HG03066 (cell line): ENCODE data around the gene GLIS1.

Experiments
- ATAC-seq: cut with Tn5 transposase; IDR thresholded peaks from one replicate; pipeline ENCODE4 v1.9.1; 2021; ENCODE audit warnings: low read depth; ENCODE audit not compliant: unreplicated experiment

GLIS1 gene

GRCh38 chr1:53553734-53554509, 185.0 kb downstream of the GLIS1 start:
- ATAC-seq: no peak

GRCh38 chr1:53552981-53553733, 185.8 kb downstream of the GLIS1 start:
- no peak for ATAC-seq

- no peak for ATAC-seq
These were observed 186.7 kb downstream of the GLIS1 start for GRCh38 chr1:53552146-53552861.

- no peak for ATAC-seq
These were observed 187.5 kb downstream of the GLIS1 start for GRCh38 chr1:53551428-53551995.

GRCh38 chr1:53550201-53550741, 188.7 kb downstream of the GLIS1 start:
- no peak for ATAC-seq

GRCh38 chr1:53549781-53550180, 189.2 kb downstream of the GLIS1 start:
- no peak for ATAC-seq

GRCh38 chr1:53549287-53549686, 189.7 kb downstream of the GLIS1 start:
- no peak for ATAC-seq

GRCh38 chr1:53548031-53548491, 190.9 kb downstream of the GLIS1 start:
- ATAC-seq: no peak

GRCh38 chr1:53547231-53547790, 191.7 kb downstream of the GLIS1 start:
- ATAC-seq: no peak

GRCh38 chr1:53546409-53547155, 192.4 kb downstream of the GLIS1 start:
- ATAC-seq: no peak

GRCh38 chr1:53545663-53546408, 193.1 kb downstream of the GLIS1 start:
- ATAC-seq: no peak

GRCh38 chr1:53544728-53545515, 194.0 kb downstream of the GLIS1 start:
- ATAC-seq: no peak

GRCh38 chr1:53543778-53544695, 194.9 kb downstream of the GLIS1 start:
- no peak for ATAC-seq

GRCh38 chr1:53543130-53543777, 195.7 kb downstream of the GLIS1 start:
- no peak for ATAC-seq

- no peak for ATAC-seq
These were observed 196.4 kb downstream of the GLIS1 start for GRCh38 chr1:53542551-53542950.

- no peak for ATAC-seq
These were observed 197.0 kb downstream of the GLIS1 start for GRCh38 chr1:53541761-53542550.
